ENCODE results near the gene CA5A. TPM values are rescaled to one million over a fixed set of nuclear protein-coding genes. Genes with fewer than 3 reads are reported as not detected.

Gene CA5A
- total RNA-seq, 3 donors from 2014 or later (not counting 1 experiment from before 2014, with no cell fraction given): not detected

DNA sequence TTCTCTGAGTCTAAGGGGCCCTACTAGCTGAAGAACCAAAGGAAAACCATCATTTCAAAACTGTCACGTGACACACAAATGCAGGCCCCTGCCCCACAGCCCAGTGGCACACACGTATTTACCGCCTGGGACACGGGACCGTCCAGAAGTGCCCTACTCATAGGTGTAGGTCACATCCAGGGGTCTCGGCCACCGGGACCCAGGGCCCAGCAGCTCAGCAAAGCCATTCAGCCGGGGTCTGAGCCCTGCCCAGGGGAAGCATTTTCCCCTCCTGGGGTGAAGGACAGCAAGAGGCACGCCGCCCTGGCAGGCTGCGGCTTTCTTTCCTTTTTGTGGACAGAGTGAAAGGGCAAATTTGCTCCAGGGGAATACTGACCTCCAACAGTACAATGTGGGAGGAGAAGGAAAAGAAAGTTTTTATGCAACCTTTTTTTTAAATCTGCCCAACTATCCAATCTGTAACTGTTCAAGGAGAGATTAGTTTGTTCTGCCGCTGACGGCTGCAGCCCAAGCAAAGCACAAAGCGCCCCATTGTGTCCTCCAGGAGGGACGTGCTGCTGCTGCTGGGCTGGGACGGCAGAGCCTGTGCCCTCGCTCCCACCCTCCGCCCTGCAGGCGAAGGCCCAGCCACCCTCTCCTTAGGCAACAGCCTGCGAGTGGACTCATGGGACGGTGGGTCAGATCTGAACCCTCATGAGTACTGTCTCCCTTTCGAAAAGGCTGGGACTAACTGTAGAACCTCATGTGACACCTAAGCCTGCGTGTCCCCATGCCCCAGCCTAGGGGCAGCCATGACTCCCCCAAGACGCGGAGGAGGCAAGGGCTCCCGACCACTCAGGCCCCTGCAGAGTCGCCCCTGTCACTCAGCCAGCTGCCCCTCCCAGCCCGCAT, 88.3 kb downstream of the CA5A start:
- Histone ChIP-seq H3K27me3 (ENCODE audit: control insufficient read depth, insufficient read depth, low read length) (no peaks in the 10 kb centered on the region), H3K9me3 (ENCODE audit: control insufficient read depth, insufficient read depth, low read length) (no peaks in the 10 kb centered on the region), H3K4me3 (ENCODE audit: low read length) (no peak overlapping the region), H3K4me1 (ENCODE audit: control insufficient read depth, insufficient read depth, low read length) (peaks cover 8% of the 10 kb centered on the region), H3K27ac (ENCODE audit: low read length) (no peak overlapping the region), H3K36me3 (ENCODE audit: control insufficient read depth, insufficient read depth, low read length) (no peaks in the 10 kb centered on the region)
- DNase-seq: no peak
- TF ChIP-seq, protein P1, sequence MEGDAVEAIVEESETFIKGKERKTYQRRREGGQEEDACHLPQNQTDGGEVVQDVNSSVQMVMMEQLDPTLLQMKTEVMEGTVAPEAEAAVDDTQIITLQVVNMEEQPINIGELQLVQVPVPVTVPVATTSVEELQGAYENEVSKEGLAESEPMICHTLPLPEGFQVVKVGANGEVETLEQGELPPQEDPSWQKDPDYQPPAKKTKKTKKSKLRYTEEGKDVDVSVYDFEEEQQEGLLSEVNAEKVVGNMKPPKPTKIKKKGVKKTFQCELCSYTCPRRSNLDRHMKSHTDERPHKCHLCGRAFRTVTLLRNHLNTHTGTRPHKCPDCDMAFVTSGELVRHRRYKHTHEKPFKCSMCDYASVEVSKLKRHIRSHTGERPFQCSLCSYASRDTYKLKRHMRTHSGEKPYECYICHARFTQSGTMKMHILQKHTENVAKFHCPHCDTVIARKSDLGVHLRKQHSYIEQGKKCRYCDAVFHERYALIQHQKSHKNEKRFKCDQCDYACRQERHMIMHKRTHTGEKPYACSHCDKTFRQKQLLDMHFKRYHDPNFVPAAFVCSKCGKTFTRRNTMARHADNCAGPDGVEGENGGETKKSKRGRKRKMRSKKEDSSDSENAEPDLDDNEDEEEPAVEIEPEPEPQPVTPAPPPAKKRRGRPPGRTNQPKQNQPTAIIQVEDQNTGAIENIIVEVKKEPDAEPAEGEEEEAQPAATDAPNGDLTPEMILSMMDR (IDR thresholded peaks at IDR 0.05): no peak
- ATAC-seq: no peak
- H3K4me1 Mint-ChIP-seq: peaks cover 4% of the 10 kb centered on the region in 2 donors
- 94% methylated on average over 27 of the region's 28 CpGs for WGBS (ENCODE audit: insufficient coverage)
- H3K27ac Mint-ChIP-seq: peak overlapping the region in 1 of 2 donors; percentile 26
- no peaks in the 10 kb centered on the region for H3K9me3 Mint-ChIP-seq
- intact Hi-C loops (cut with micrococcal nuclease): no loop called here
- no peaks in the 10 kb centered on the region for H3K36me3 Mint-ChIP-seq
- no peak overlapping the region for H3K4me3 Mint-ChIP-seq
- no peaks in the 10 kb centered on the region for H3K27me3 Mint-ChIP-seq (ENCODE audit: low read depth in 2 of 2)

DNA sequence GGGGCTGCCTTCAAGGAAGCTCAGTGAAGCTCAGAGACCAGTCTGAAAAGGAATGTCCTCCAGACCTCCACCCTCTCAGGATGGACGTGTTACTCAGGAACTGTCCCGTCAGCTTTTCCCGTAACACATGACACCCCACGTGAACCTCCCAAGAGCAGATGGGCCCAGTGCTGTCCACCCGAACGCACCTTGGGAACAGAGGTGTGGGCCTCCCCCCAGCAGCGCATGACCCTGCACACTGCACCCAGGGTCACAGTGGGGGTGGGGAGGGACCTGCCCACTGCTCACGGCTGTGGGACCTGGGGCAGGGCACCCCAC, 88.9 kb downstream of the CA5A start:
- H3K36me3 ChIP-seq (ENCODE audit: control insufficient read depth, insufficient read depth, low read length): no peaks in the 10 kb centered on the region
- Mint-ChIP-seq H3K4me3 (no peak overlapping the region), H3K36me3 (no peaks in the 10 kb centered on the region), H3K27me3 (ENCODE audit: low read depth in 2 of 2) (no peaks in the 10 kb centered on the region), H3K27ac (peak overlapping the region in 1 of 2 donors; percentile 26), H3K4me1 (no peaks in the 10 kb centered on the region), H3K9me3 (no peaks in the 10 kb centered on the region)
- H3K9me3 ChIP-seq (ENCODE audit: control insufficient read depth, insufficient read depth, low read length): no peaks in the 10 kb centered on the region
- no peak overlapping the region for H3K4me3 ChIP-seq (ENCODE audit: low read length)
- intact Hi-C loops (cut with micrococcal nuclease): no loop called here
- H3K27ac ChIP-seq (ENCODE audit: low read length): no peak overlapping the region
- ATAC-seq (no peak), DNase-seq (no peak)
- peaks cover 8% of the 10 kb centered on the region for H3K4me1 ChIP-seq (ENCODE audit: control insufficient read depth, insufficient read depth, low read length)
- no peaks in the 10 kb centered on the region for H3K27me3 ChIP-seq (ENCODE audit: control insufficient read depth, insufficient read depth, low read length)
- 90% methylated on average over 8 of the region's 8 CpGs for WGBS (ENCODE audit: insufficient coverage)
- TF ChIP-seq, protein P1 (IDR thresholded peaks at IDR 0.05): no peak

DNA sequence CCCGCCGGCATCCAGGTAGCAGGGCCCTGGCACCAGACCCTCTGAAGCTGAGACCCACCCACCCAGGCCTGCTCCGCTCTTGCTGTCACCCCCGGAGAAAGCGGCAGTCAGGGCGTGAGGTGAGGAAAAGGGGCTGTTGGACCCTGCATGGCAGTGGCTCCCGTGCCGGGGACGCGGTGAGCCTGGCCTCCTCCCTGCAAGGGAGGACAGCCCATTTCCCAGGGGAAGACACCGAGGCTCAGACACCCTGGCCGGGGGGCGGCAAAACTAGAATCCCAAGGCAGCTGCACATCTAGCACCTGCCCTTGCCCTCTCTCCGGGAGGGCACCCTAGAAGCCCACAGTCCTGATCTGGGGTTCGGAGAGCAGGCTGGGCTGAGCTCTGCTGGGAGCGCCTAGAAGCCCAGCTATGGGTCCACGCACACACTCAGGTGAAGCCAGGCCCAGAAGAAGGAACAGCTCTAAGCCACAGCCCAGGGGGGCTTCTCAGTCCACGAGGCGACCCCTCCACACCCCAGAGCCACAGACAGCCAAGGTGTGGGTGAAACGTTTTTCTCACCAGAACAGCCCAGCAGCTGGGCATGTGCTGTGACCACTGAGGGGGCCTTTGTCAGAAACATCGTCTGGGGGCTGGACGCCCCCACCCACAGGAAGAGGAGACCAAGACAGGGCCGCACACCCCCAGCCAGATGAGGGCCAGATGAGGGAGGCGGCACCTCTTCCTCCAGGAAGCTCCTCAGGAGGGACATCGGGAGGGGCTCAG, 89.4 kb downstream of the CA5A start:
- intact Hi-C loops (cut with micrococcal nuclease): no loop called here
- WGBS (ENCODE audit: insufficient coverage): 87% methylated on average over 25 of the region's 25 CpGs
- no peak for ATAC-seq

More for the DNA sequence above, 89.4 kb downstream of the CA5A start:
- no peaks in the 10 kb centered on the region for H3K27me3 ChIP-seq (ENCODE audit: control insufficient read depth, insufficient read depth, low read length)
- no peaks in the 10 kb centered on the region for H3K4me1 Mint-ChIP-seq
- TF ChIP-seq, protein P1 (IDR thresholded peaks at IDR 0.05): no peak
- no peaks in the 10 kb centered on the region for H3K9me3 ChIP-seq (ENCODE audit: control insufficient read depth, insufficient read depth, low read length)
- no peak overlapping the region for H3K27ac Mint-ChIP-seq
- H3K36me3 ChIP-seq (ENCODE audit: control insufficient read depth, insufficient read depth, low read length): no peaks in the 10 kb centered on the region
- H3K36me3 Mint-ChIP-seq: no peaks in the 10 kb centered on the region
- no peaks in the 10 kb centered on the region for H3K9me3 Mint-ChIP-seq
- no peak overlapping the region for H3K4me3 Mint-ChIP-seq
- H3K4me1 ChIP-seq (ENCODE audit: control insufficient read depth, insufficient read depth, low read length): peaks cover 12% of the 10 kb centered on the region
- H3K27me3 Mint-ChIP-seq (ENCODE audit: low read depth in 2 of 2): no peaks in the 10 kb centered on the region
- no peak overlapping the region for H3K4me3 ChIP-seq (ENCODE audit: low read length)
- no peak for DNase-seq
- no peak overlapping the region for H3K27ac ChIP-seq (ENCODE audit: low read length)
